ENCODE data around the gene NLRX1. TPM values are rescaled to one million over a fixed set of nuclear protein-coding genes. Genes with fewer than 3 reads are reported as not detected.

NLRX1 gene
- total and polyA plus RNA-seq, 10 of the 15 experiments (the other 5 are each of a cell fraction or from before 2014, with no cell fraction given) = 0.85 to 18.5 (median 10.0) TPM

- TF ChIP-seq SIN3A (IDR thresholded peaks at IDR 0.05; ENCODE audit: low read depth, low read length) (no peak; the same call in 1 of the 2 replicates), KAT2A (conservative IDR thresholded peaks at IDR 0.05; ENCODE audit: control insufficient read depth, low read depth, low read length) (no peak), STAT1 (conservative IDR thresholded peaks at IDR 0.05) (no peak), TCF7 (IDR thresholded peaks at IDR 0.05; ENCODE audit: borderline replicate concordance) (no peak), SMAD5 (IDR thresholded peaks at IDR 0.05; ENCODE audit: low read depth) (0 out of 2 replicates have a peak, but pooled peaks have one; percentile 18), RFX5 (IDR thresholded peaks at IDR 0.05; ENCODE audit: low read depth, low read length) (no peak), BHLHE40 (IDR thresholded peaks at IDR 0.05; ENCODE audit: borderline replicate concordance in 1 of 2, low read depth in 2 of 2, low read length in 1 of 2) (peak; percentile 62 to 91; a peak in 2 of 4 replicates), SMARCA5 (IDR thresholded peaks at IDR 0.05) (no peak), FOS (IDR thresholded peaks at IDR 0.05; ENCODE audit: borderline replicate concordance, extremely low read depth, insufficient read length) (no peak), NFIC (IDR thresholded peaks at IDR 0.05; ENCODE audit: low read depth, low read length) (no peak), BCLAF1 (IDR thresholded peaks at IDR 0.05) (no peak), MXI1 (IDR thresholded peaks at IDR 0.05; ENCODE audit: low read depth, low read length) (0 out of 2 replicates have a peak, but pooled peaks have one; percentile 22), SMC3 (IDR thresholded peaks at IDR 0.05; ENCODE audit: borderline replicate concordance, low read length) (peak; percentile 72), NR2C1 (IDR thresholded peaks at IDR 0.05) (no peak), REST (IDR thresholded peaks at IDR 0.05; ENCODE audit: low read depth, low read length) (no peak), SREBF2 (IDR thresholded peaks at IDR 0.05; ENCODE audit: low read length) (no peak; the same call in 1 of the 2 replicates), CUX1 (IDR thresholded peaks at IDR 0.05; ENCODE audit: insufficient replicate concordance, low read depth, low read length) (no peak)
These were observed 37.3 kb downstream of the NLRX1 start, which contains the start of gene CBL (continued) for GRCh38 chr11:119205574-119206510.

Data from GM12878 (cell line).